GM18907 (cell line): ENCODE data around the gene OCLN.
A peak's percentile ranks its signal among the peaks of the same experiment; 100 is the strongest.
"Not testable (repeated sequence)": the region's sequence is repeated elsewhere in the genome, so short reads cannot be mapped to it uniquely, and the experiment has no call there.

ENCODE experiments used
- ATAC-seq: cut with Tn5 transposase; IDR thresholded peaks from one replicate; pipeline ENCODE4 v1.9.1; 2021; ENCODE audit warnings: mild to moderate bottlenecking, moderate library complexity; ENCODE audit not compliant: unreplicated experiment

OCLN gene

GRCh38 chr5:69527128-69527770, 34.7 kb downstream of the OCLN start:
- ATAC-seq = no peak

GRCh38 chr5:69528035-69528434, 35.4 kb downstream of the OCLN start:
- no peak for ATAC-seq

GRCh38 chr5:69528609-69529008, 36.0 kb downstream of the OCLN start:
- ATAC-seq = no peak

GRCh38 chr5:69530561-69531405, 38.2 kb downstream of the OCLN start:
- no peak for ATAC-seq

- ATAC-seq = no peak
These were observed 38.8 kb downstream of the OCLN start for GRCh38 chr5:69531406-69531801.

GRCh38 chr5:69537911-69538310, 45.3 kb downstream of the OCLN start:
- not testable (repeated sequence) for ATAC-seq

- ATAC-seq = not testable (repeated sequence)
These were observed 46.1 kb downstream of the OCLN start for GRCh38 chr5:69538735-69539134.

GRCh38 chr5:69541347-69541746, 48.8 kb downstream of the OCLN start:
- ATAC-seq = not testable (repeated sequence)

GRCh38 chr5:69542838-69543618, 50.4 kb downstream of the OCLN start:
- ATAC-seq = not testable (repeated sequence)

- ATAC-seq = not testable (repeated sequence)
These were observed 52.0 kb downstream of the OCLN start for GRCh38 chr5:69544602-69545001.

GRCh38 chr5:69559908-69560330, 67.3 kb downstream of the OCLN start, which contains the start of gene GTF2H2C:
TSS of gene GTF2H2C (plus strand) at chr5:69560191. CDS start at chr5:69565133, 4,942 bp downstream.
- ATAC-seq = peak; percentile 97

- not testable (repeated sequence) for ATAC-seq
These were observed 68.2 kb downstream of the OCLN start for GRCh38 chr5:69560587-69561431.

GRCh38 chr5:69566172-69566571, 73.6 kb downstream of the OCLN start:
- not testable (repeated sequence) for ATAC-seq

- not testable (repeated sequence) for ATAC-seq
These were observed 75.5 kb downstream of the OCLN start for GRCh38 chr5:69568072-69568471.

- ATAC-seq = not testable (repeated sequence)
These were observed 90.8 kb downstream of the OCLN start for GRCh38 chr5:69583356-69583755.

- ATAC-seq = not testable (repeated sequence)
These were observed 103.7 kb downstream of the OCLN start for GRCh38 chr5:69596114-69596840.

- peak; percentile 80 for ATAC-seq
These were observed 109.4 kb downstream of the OCLN start for GRCh38 chr5:69601947-69602346.

- not testable (repeated sequence) for ATAC-seq
These were observed 114.2 kb downstream of the OCLN start for GRCh38 chr5:69606839-69607238.
